Small intestine (tissue), 7 donors: Measurements from ENCODE around the gene RFXAP. TPM values are rescaled to one million over a fixed set of nuclear protein-coding genes. Genes with fewer than 3 reads are reported as not detected.

Experiments
- DNase-seq, 2 donors: peaks; one replicate each; pipeline versions ENCODE4 v3.0.0 to v3.0.0-alpha.2; 2013
- FAIRE-seq: peaks from 2 replicates; lab custom pipeline; 2012; peaks lifted over from hg19 to GRCh38; lab: Jason Lieb, UNC
- H3K27ac ChIP-seq, 3 donors: one replicate each; pipeline ENCODE4 v1.5.1; 2013; ENCODE audit warnings: low read length in 2 of 3, mild to moderate bottlenecking in 2 of 3, control low read depth in 1 of 3, inconsistent platforms in 1 of 3, low read depth in 1 of 3, moderate library complexity in 1 of 3
- H3K27me3 ChIP-seq, 3 donors: one replicate each; pipeline ENCODE4 v1.6.1; 2013; ENCODE audit warnings: low read length in 3 of 3, inconsistent platforms in 1 of 3; ENCODE audit not compliant: control insufficient read depth in 3 of 3, insufficient read depth in 3 of 3
- H3K36me3 ChIP-seq, 3 donors: one replicate each; pipeline ENCODE4 v1.6.1; 2013; ENCODE audit warnings: low read length in 3 of 3, inconsistent platforms in 1 of 3, low read depth in 1 of 3, mild to moderate bottlenecking in 1 of 3, moderate library complexity in 1 of 3; ENCODE audit not compliant: control insufficient read depth in 3 of 3, insufficient read depth in 2 of 3
- H3K4me1 ChIP-seq, 3 donors: one replicate each; pipeline ENCODE4 v1.6.1; 2013; ENCODE audit warnings: low read length in 2 of 3, inconsistent platforms in 1 of 3, low read depth in 1 of 3, mild to moderate bottlenecking in 1 of 3, moderate library complexity in 1 of 3; ENCODE audit not compliant: control insufficient read depth in 3 of 3, insufficient read depth in 2 of 3
- H3K4me3 ChIP-seq, 3 donors: one replicate each; pipeline ENCODE4 v1.5.1; 2013; ENCODE audit warnings: low read length in 3 of 3, control low read depth in 1 of 3, inconsistent platforms in 1 of 3, low read depth in 1 of 3, mild to moderate bottlenecking in 1 of 3, moderate library complexity in 1 of 3
- H3K9me3 ChIP-seq, 2 donors: one replicate each; pipeline ENCODE4 v1.6.1; 2013; ENCODE audit warnings: low read depth in 1 of 2, low read length in 1 of 2; ENCODE audit not compliant: control insufficient read depth in 2 of 2, insufficient read depth in 1 of 2
- WGBS, 3 donors: extraction: QIAGEN DNeasy Blood & Tissue Kit; methylation state at CpG; one replicate each; pipeline ENCODE4 v1.1.7; 2013; 5-methylcytosine and 5-hydroxymethylcytosine counted together
- polyA plus RNA-seq, 4 donors: library from polyadenylated mRNA; stranded (reverse) in 3 of 4; unstranded in 1 of 4; fragments of 200-250 nt in 3 of 4; fragments of 120-200 nt in 1 of 4; gene quantifications; one replicate each; pipeline versions ENCODE4 v1.2.1 to v1.2.3, GENCODE V29; 2013
- donor health status: healthy with polysubstance abuse.
- donor health status: control.
- donor health status: control.
- donor health status: Bipolar disorder and iron deficiency.
- donor health status: healthy.

RFXAP gene
- polyA plus RNA-seq, 4 donors: 0.81 to 6.2 (median 3.0) TPM

DNA sequence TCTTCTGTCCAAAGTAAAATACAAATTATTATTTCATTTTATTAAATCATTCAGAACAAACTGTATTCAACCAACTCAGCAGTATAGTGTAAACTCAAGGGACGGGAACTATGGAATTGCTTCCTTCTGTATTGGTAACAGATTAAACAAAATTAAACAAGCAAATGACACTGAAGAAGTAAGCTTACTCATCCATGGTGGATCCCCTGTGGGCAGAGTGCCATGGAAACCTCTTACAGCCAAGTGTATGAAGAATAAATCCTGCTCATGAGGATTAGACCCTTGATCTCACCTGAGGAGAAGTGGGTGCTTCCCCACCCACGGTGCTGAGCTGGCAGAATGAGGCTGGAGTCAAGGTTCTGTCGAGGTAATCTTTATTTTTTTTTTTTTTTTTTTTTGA, 18.0 kb upstream of the RFXAP start:
- Histone ChIP-seq H3K4me3 (no peak overlapping the region), H3K36me3 (no peaks in the 10 kb centered on the region), H3K27me3 (no peaks in the 10 kb centered on the region), H3K4me1 (no peaks in the 10 kb centered on the region), H3K9me3 (no peaks in the 10 kb centered on the region), H3K27ac (no peak overlapping the region)
- FAIRE-seq: no peak
- 20 to 43% (median 21%) methylated on average over 3 of the region's 3 CpGs for WGBS, 3 donors
- DNase-seq: no peak

DNA sequence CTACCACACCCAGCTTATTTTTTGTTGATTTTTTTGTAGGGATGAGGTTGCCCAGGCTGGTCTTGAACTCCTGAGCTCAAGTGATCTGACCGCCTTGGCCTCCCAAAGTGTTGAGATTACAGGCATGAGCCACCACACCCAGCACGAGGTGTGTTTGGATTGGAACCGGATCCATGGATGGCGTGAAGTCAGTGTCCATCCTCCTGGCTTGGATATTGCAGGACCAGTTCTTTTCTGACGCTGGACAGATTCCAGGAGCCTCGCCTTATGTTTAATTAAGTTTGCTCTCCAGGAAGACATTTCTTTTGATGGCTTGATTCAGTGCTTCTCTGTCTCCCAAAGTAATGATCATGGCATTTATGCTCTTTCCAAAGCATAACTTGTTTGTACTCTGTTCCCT, 14.4 kb upstream of the RFXAP start:
- no peaks in the 10 kb centered on the region for H3K27me3 ChIP-seq
- WGBS, 3 donors: 34 to 73% (median 49%) methylated on average over 6 of the region's 6 CpGs
- no peak overlapping the region for H3K4me3 ChIP-seq
- FAIRE-seq (no peak), DNase-seq (no peak)
- H3K27ac ChIP-seq: no peak overlapping the region
- no peaks in the 10 kb centered on the region for H3K4me1 ChIP-seq
- no peaks in the 10 kb centered on the region for H3K9me3 ChIP-seq
- no peaks in the 10 kb centered on the region for H3K36me3 ChIP-seq

DNA sequence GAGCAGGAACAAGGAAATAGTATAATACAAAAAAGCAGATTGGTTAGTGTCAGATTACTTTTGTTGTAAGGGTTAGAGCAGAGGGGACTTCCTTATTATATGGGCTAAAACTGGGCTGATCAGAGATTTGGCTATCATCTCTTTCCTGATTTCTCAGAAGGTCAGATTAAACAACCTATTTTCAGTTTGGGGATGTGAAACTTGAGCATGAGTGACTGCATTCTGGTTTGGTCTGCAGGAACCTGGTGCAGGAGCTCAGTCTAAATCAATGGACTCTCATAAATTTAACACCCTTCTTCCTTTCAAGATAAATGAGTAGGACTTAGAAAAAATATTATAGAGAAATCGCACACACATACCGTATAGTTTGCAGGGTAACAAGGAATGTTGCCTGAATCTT, 12.9 kb upstream of the RFXAP start:
- H3K36me3 ChIP-seq: no peaks in the 10 kb centered on the region
- H3K27ac ChIP-seq: no peak overlapping the region
- no peak for FAIRE-seq
- no peaks in the 10 kb centered on the region for H3K4me1 ChIP-seq
- no peaks in the 10 kb centered on the region for H3K9me3 ChIP-seq
- no peaks in the 10 kb centered on the region for H3K27me3 ChIP-seq
- no peak overlapping the region for H3K4me3 ChIP-seq
- no peak for DNase-seq
- 86 to 97% (median 92%) methylated on average over 2 of the region's 2 CpGs for WGBS, 3 donors

DNA sequence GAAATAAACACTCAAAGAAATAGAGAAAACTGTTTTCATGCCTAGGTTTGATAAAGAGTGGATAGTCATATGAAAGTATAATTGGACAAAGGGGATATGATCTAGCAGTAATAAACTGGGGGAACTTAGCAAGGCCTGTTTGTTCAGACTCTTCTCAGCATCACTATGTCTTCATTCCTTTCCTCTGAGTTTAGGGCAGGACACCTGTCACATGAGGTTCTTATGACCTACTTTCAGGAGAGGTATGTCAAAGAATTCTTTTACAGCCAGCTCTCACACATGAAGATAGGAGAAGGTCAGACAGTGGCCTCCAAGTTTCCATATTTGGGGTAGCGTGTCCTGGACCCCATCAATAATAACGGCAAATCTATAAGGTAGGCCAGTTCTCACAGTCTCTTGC, 11.4 kb upstream of the RFXAP start:
- Histone ChIP-seq H3K4me1 (no peaks in the 10 kb centered on the region), H3K27me3 (no peaks in the 10 kb centered on the region), H3K36me3 (no peaks in the 10 kb centered on the region), H3K9me3 (no peaks in the 10 kb centered on the region), H3K27ac (no peak overlapping the region), H3K4me3 (no peak overlapping the region)
- no peak for FAIRE-seq
- 93 to 94% (median 94%) methylated on average over 2 of the region's 2 CpGs for WGBS, 3 donors
- no peak for DNase-seq

DNA sequence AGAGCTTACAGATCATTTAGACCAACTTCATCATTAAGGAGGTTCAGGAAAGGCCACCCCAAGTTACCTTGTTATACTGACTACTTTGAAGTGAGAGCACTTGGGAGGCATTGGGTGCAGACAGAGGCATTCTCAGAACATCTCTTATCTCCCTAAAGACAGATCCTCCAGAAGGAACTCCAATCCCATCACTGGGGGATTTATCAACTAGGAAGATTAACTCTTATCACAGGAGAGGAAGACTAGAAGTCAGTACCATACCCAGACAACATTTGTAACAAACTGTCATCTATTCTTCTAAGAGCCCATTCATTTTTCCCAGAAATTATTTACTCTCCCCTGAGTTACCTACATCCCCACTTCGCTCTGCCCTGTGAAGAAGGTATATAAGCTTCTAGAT, 5.8 kb upstream of the RFXAP start:
- Histone ChIP-seq H3K4me3 (no peak overlapping the region), H3K27me3 (peaks cover 0 to 2% (median 0%) of the 10 kb centered on the region in 3 donors), H3K36me3 (no peaks in the 10 kb centered on the region), H3K27ac (no peak overlapping the region), H3K4me1 (peaks cover 0 to 3% (median 0%) of the 10 kb centered on the region in 3 donors), H3K9me3 (peaks cover 0 to 4% of the 10 kb centered on the region in 2 donors)
- 83 to 95% (median 93%) methylated on average over 1 of the region's 1 CpG for WGBS, 3 donors
- FAIRE-seq: no peak
- DNase-seq: no peak

DNA sequence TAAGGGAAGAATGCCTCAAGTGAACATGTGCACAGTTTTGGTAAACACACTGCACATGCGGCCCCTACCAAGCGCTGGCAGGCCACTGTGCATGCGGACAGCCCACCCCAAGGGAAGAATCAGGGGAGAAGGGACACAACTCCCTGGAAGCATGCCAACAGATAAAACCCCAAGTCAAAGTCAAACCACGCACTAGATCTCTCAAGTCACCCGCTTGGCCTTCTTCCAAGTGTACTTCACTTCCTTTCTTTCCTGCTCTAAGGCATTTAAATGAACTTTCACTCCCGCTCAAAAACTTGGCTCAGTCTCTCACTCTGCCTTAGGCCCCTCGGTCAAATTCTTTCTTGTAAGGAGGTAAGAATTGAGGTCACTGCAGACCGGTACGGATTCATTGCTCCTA, 4.6 kb upstream of the RFXAP start:
- H3K4me3 ChIP-seq: no peak overlapping the region
- DNase-seq (peak; percentile 55 to 89), FAIRE-seq (no peak)
- WGBS, 3 donors: 13 to 38% (median 32%) methylated on average over 9 of the region's 9 CpGs
- H3K27me3 ChIP-seq: peaks cover 0 to 2% (median 0%) of the 10 kb centered on the region in 3 donors
- no peak overlapping the region for H3K27ac ChIP-seq
- peaks cover 0 to 4% (median 0%) of the 10 kb centered on the region in 3 donors for H3K4me1 ChIP-seq
- H3K36me3 ChIP-seq: no peaks in the 10 kb centered on the region
- peaks cover 0 to 4% of the 10 kb centered on the region in 2 donors for H3K9me3 ChIP-seq

DNA sequence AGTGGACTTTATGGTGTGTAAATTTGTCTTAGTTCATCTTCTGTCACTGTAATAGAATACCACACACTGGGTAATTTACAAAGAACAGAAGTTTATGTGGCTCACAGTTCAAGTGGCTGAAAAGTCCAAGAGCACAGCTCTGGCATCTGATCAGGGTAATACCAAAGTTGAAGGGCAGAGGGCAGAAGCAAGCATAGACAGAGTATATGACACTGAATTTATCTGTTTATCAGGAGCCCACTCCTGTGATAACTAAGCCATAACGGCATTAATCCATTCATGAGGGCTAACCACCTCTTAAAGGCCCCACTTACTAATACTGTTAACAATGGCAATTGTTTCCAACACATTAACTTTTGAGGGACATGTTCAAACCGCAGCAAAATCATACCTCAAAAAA, 4.0 kb upstream of the RFXAP start:
- no peaks in the 10 kb centered on the region for H3K36me3 ChIP-seq
- DNase-seq (peak in 1 of 2 donors; percentile 14), FAIRE-seq (no peak)
- peaks cover 0 to 4% of the 10 kb centered on the region in 2 donors for H3K9me3 ChIP-seq
- peaks cover 0 to 4% (median 0%) of the 10 kb centered on the region in 3 donors for H3K4me1 ChIP-seq
- H3K27me3 ChIP-seq: peaks cover 0 to 2% (median 0%) of the 10 kb centered on the region in 3 donors
- no peak overlapping the region for H3K4me3 ChIP-seq
- WGBS, 3 donors: 52 to 66% (median 57%) methylated on average over 2 of the region's 2 CpGs
- H3K27ac ChIP-seq: no peak overlapping the region

DNA sequence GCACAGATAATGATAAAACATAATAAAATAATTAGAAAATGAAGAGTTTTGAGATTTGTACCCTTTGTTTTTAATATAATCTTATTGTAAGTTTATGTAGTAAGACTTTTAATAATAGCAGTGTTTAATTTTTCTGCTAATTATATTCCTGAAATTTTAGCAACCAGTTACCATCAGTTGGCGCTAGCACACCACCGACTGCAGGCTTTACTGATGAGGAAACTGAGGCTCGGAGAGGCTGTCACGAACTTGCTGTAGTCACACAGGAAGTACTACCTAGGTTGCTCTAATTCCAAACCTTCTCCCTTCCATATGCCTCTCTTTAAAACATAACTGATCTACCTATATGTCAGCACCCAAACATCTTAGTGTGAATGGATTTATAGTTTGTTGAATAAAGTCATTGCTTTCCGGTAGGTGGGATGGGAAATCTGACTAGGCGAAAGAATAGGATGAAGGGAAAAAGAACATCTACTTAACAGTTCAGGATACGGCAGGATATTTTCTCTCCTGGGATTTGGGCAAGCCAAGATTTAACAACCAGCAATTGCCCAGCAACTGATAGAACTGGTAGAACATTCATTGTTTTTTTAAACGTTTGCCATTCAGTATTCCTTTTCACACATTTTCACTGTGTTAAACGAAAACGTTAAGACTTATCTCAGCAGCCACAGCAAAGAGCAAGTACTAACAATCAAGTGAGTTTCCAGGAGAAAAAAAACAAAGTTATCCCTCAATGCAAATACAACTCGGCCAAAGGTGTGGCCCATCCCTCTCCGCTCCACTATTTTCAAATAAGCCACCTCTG, 822 bp upstream of the RFXAP start:
- Histone ChIP-seq H3K27ac (peak overlapping the region in 1 of 3 donors; percentile 25), H3K36me3 (no peaks in the 10 kb centered on the region), H3K4me1 (peaks cover 0 to 6% (median 5%) of the 10 kb centered on the region in 3 donors), H3K9me3 (peaks cover 0 to 4% of the 10 kb centered on the region in 2 donors), H3K27me3 (peaks cover 0 to 2% (median 0%) of the 10 kb centered on the region in 3 donors), H3K4me3 (peak overlapping the region; percentile 77 to 96 (median 89))
- no peak for DNase-seq
- FAIRE-seq: no peak
- WGBS, 3 donors: 21 to 37% (median 27%) methylated on average over 12 of the region's 12 CpGs
